ENCODE measurements around the gene TEAD4.

The TEAD4 gene

DNA sequence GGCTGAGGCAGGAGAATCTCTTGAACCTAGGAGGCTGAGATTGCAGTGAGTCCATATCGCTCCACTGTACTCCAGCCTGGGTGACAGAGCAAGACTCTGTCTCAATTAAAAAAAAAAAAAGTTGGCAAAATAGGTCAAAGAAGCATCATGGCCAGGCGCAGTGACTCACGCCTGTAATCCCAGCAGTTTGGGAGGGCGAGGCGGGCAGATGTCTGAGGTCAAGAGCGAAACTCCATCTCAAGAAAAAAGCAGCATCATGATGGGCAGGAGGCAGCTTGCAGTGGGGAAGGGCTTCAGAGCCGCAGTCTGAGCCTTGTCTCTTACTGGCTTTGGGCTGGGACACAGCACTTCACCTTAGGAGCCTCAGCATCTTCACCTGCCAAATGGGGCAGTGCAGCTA lies 21.4 kb downstream of the TEAD4 start:
- no peak for DNase-seq (ENCODE audit: low read depth)
- TF ChIP-seq, protein P1, sequence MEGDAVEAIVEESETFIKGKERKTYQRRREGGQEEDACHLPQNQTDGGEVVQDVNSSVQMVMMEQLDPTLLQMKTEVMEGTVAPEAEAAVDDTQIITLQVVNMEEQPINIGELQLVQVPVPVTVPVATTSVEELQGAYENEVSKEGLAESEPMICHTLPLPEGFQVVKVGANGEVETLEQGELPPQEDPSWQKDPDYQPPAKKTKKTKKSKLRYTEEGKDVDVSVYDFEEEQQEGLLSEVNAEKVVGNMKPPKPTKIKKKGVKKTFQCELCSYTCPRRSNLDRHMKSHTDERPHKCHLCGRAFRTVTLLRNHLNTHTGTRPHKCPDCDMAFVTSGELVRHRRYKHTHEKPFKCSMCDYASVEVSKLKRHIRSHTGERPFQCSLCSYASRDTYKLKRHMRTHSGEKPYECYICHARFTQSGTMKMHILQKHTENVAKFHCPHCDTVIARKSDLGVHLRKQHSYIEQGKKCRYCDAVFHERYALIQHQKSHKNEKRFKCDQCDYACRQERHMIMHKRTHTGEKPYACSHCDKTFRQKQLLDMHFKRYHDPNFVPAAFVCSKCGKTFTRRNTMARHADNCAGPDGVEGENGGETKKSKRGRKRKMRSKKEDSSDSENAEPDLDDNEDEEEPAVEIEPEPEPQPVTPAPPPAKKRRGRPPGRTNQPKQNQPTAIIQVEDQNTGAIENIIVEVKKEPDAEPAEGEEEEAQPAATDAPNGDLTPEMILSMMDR (IDR thresholded peaks at IDR 0.05; ENCODE audit: insufficient read depth, low read depth, low read length, missing control alignments), result no peak
- H3K4me3 ChIP-seq (ENCODE audit: low read length), result no peak overlapping the region

DNA sequence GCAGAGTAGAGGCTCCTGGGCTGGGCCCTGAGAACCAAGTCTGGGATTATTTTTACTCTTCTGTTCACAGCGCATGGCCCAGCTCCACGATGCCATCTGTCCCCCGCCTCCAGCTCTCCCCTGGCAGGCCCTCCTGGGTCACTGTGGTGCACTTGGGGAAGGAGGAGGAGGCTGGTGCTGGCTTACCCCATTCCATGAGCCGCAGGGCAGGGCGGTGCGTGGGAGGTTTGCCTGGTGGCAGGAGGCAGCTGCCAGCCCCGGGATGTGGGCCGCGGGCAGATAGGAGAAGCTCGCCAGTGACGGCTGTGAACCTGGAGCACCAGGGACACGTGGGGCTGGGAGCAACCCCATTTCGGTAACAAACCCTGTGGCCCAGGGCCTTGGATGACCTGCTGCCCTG lies 23.2 kb downstream of the TEAD4 start:
- TF ChIP-seq, protein P1 (IDR thresholded peaks at IDR 0.05; ENCODE audit: insufficient read depth, low read depth, low read length, missing control alignments), result no peak
- no peak for DNase-seq (ENCODE audit: low read depth)
- H3K4me3 ChIP-seq (ENCODE audit: low read length), result no peak overlapping the region

DNA sequence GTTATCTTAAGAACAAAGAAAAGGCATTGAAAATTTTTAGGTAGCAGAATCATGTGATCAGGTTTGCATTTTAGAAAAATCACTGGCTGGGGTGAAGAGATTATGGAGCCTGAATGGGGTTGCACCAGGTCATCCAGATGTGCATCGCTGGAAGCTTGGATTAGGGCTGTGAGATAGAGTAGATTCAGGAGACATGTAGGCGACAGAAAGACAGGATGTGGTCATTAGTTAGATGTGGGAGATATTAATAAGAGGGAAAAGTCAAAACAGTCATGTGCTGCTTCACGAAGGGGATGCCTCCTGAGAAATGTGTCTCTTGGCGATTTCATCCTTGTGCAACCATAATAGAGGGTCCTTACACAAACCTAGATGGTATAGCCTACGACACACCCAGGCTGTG lies 25.1 kb downstream of the TEAD4 start:
- H3K4me3 ChIP-seq (ENCODE audit: low read length), result no peak overlapping the region
- TF ChIP-seq, protein P1 (IDR thresholded peaks at IDR 0.05; ENCODE audit: insufficient read depth, low read depth, low read length, missing control alignments), result no peak
- no peak for DNase-seq (ENCODE audit: low read depth)

DNA sequence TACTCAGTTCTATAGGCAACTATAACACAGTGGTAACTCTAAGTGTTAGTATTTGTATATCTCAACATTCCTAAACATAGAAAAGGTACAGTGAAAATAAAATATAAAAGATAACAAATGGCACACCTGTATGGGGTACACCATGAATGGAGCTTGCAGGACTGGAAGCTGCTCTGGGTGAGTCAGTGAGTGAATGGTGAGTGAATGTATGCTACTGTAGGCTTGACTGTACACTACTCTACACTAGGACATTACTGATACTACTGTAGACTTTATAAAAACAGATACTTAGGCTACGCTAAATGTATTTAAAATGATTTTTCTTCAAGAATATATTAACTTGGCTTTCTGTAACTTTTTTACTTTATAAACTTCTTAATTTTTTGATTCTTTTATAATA lies 25.5 kb downstream of the TEAD4 start:
- DNase-seq (ENCODE audit: low read depth), result peak; percentile 33
- H3K4me3 ChIP-seq (ENCODE audit: low read length), result no peak overlapping the region
- TF ChIP-seq, protein P1 (IDR thresholded peaks at IDR 0.05; ENCODE audit: insufficient read depth, low read depth, low read length, missing control alignments), result no peak

DNA sequence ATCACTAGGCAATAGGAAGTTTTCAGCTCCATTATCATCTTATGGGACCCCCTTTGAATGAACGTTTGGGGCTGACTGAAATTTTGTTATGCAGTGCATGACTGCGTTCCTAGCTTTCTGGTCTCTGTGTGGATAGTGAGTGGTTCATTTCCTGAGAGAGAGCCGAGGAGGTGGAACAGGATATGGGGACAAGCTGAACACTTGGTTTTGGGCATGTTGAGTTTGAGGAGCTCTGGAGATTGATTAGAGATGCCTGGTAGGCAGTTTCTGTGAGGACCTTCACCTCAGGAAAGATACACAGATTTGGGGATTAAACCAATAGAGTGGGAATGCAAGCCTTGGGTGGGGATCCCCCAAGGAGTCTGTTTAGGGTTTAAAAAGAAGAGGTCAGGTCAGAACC lies 27.7 kb downstream of the TEAD4 start:
- H3K4me3 ChIP-seq (ENCODE audit: low read length), result no peak overlapping the region
- TF ChIP-seq, protein P1 (IDR thresholded peaks at IDR 0.05; ENCODE audit: insufficient read depth, low read depth, low read length, missing control alignments), result no peak
- DNase-seq (ENCODE audit: low read depth), result no peak

DNA sequence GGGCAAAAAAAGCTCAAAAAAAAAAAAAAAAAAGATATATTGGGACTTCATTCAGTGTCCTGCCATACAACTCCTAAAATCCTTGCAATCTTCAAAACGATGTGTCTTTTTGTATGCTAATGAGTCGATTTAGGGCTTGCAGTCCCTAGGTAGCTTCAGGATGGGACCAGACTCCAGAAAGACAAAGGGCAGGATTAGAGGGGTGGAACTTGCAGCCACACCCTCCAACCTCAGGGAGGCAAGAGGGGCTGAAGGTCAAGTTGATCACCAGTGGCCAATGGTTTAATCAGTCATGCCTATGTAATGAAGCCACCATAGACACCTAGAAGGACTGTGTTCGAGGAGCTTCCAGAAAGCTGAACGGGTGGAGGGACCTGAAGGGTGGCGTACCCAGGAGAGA lies 29.3 kb downstream of the TEAD4 start:
- no peak overlapping the region for H3K4me3 ChIP-seq (ENCODE audit: low read length)
- DNase-seq (ENCODE audit: low read depth), result no peak
- TF ChIP-seq, protein P1 (IDR thresholded peaks at IDR 0.05; ENCODE audit: insufficient read depth, low read depth, low read length, missing control alignments), result no peak

DNA sequence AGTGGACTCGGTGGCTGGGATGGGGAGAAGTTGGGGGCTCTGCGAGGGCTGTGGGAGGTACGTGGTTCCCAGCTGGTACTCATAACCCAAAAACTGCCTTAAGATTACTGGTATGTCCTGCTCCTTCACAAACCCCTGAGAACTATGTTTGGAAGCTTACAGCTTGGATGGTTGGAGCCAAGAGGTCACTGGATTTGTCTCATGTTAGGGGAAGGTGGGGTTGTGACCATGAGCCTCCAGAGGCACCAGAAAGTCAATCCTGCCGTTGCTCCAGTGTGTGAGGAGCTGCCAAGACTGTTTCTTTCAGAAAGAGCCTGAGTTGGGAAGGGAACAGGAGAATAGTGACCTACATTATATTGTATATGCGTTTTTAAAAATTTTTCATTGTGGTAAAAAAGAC lies 33.5 kb downstream of the TEAD4 start:
- TF ChIP-seq, protein P1 (IDR thresholded peaks at IDR 0.05; ENCODE audit: insufficient read depth, low read depth, low read length, missing control alignments), result no peak
- DNase-seq (ENCODE audit: low read depth), result no peak
- H3K4me3 ChIP-seq (ENCODE audit: low read length), result no peak overlapping the region
